GM18909 (cell line): ENCODE data around the gene SOX15.
"Not testable (repeated sequence)": the region's sequence is repeated elsewhere in the genome, so short reads cannot be mapped to it uniquely, and the experiment has no call there.

Experiments
- ATAC-seq: cut with Tn5 transposase; IDR thresholded peaks from one replicate; pipeline ENCODE4 v1.9.1; 2021; ENCODE audit warnings: mild to moderate bottlenecking; ENCODE audit not compliant: unreplicated experiment, poor library complexity

The SOX15 gene

DNA sequence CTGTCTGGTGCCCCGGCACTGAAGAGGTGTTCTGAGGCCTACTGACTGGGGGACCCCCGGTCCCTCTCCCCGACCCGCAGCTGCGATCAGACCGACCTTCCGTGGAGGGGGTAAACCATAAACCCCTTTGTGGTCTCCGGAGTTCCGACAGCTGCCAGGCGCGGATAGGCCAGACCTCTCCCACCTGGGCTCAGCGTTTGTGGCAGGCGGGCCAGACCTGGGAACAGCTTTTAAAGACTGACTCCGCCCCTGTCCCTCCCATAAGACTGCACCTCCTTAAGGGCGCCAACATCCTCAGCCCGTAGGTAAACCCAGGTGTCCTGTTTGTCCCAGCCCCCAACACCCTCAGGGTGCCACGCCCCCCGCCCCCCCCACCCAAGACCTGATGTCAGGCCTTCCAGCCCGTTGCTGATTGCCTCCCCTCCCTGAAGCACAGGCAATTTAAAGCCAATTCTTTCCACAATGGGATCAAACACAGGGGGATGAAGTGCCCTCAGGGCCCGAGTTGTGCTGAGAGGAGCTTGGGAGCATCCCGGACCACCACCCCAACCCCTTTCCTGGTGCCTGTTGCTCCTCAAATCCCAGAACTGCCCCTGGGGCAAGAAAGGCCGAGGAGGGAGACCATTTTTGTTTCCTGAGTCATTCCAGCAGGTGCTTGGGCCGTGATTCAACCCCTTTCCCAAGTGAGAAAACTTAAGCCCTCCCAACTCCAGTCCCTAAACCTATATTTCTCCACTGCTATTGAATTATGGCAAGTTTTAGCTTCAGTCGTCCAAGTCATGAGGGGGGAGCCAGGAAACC lies at the start of gene SOX15:
Gene SOX15 (minus strand): TSS at position 204 of the 801 bp plus-strand sequence. CDS start 418 bp downstream, outside the sequence.
- ATAC-seq = no peak

DNA sequence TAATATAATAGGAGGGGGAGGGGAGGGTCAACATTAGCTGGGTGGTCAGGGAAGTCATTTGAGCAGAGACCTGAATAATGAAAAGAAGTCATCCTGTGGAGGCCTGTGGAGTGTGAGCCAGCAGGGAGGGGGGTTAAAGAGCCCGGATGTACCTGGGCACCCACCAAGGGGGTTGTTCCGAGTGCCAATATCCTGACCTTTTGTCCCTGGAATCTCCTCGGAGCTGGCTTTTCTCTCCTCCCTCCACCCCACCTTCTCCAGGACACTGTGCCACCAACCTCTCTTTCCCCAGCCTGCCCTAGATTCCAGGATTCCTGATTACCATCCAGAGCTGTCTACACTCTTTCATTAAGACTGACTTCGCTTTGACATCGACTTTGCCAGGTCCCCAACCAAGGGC lies 46.3 kb upstream of the SOX15 start:
- ATAC-seq = no peak

DNA sequence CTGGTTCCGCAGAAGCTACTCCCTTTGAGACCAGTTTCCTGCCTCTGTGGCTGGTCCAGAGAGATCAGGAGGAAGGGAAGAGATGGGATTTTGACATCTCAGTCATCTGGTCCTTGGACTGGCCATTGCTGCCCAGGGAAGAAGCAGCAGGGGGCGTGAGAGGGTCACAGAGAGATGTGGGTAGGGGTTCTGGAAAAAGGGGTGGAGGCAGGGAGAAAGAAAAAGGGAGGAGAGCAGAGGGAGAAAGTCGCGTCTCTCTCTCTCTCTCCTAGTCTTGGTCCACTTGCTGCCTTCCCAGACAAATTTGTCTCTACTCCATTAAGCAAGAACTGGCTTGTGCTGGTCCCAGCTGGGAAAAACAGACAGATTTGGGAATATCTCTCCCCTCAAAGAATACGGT lies 44.5 kb upstream of the SOX15 start:
- ATAC-seq = no peak

DNA sequence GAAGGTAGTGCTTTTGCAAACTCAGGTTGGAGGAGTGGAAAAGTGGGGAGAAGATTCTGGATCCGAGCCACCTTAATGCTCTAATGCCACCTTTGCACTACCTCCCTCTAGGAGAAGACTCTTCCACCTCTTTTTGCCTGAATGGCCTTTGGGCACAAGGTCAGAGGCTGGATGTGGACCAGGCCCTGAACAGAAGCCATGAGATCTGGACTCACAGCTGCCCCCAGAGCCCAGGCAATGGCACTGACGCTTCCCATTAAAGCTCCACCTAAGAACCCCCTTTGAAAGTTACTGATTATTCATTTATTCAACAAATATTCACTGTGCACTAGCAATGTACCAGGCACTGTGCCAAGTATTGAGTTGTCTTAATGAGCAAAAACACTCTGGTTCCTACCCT lies 43.2 kb upstream of the SOX15 start:
- no peak for ATAC-seq

DNA sequence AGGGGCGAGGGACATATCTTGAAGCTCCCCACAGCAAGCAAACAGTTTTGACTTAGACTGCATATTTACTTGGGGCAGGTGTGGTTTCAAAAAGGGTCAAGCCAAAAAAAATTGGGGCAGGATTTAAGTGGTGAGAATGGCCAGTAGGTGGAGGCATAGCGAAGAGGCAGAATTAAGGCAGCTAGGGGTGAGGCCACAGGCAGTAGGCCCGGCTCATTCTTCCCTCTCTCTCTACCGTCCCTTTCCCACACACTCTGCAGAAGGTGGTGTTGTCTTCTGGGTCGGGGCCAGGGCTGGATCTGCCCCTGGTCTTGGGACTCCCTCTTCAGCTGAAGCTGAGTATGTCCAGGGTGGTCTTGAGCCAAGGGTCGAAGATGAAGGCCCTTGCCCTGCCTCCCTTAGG lies 42.6 kb upstream of the SOX15 start:
- no peak for ATAC-seq

DNA sequence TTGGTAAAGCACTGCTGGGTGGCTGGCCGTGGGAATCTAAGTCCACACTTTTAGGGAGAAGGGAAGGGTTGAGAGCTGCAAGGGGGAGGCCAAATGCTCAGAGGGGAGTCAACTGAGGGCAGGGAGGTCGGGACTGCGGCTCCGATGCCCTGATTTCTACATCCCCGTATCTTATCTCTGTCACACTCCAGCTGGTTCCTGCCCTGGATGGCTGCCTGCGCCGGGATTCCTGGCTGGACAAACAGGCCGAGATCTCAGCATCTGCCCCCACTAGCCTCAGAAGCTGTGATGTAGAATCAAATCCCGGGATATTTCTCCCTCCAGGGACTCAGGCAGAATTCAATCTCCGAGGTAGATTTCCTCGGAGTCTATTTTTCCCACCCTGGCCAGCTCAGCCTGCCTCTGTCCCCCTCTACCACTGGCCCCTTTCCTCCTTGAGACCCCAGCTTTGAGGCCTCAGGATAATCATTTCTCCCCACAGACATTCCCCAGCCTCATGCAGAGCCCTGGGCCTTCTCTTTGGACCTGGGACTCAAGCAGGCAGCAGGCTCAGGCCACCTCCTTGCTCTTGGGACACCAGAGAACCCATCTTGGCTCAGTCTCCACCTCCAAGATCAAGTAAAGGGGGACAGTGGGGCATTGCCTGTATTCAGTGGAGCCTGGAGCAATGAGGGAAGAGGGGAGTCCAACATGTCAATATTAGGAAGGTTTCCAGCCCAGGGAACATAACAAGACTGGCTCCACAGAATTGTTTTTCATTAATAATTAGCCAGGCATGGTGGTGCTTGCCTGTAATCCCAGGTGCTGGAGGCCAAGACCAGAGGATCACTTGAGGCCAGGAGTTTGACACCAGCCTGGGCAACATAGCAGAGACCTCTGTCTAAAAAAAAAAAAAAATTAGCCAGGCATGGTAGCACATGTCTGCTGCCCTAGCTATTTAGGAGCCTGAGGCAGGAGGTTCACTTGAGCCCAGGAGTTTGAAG lies 41.8 kb upstream of the SOX15 start:
- no peak for ATAC-seq

DNA sequence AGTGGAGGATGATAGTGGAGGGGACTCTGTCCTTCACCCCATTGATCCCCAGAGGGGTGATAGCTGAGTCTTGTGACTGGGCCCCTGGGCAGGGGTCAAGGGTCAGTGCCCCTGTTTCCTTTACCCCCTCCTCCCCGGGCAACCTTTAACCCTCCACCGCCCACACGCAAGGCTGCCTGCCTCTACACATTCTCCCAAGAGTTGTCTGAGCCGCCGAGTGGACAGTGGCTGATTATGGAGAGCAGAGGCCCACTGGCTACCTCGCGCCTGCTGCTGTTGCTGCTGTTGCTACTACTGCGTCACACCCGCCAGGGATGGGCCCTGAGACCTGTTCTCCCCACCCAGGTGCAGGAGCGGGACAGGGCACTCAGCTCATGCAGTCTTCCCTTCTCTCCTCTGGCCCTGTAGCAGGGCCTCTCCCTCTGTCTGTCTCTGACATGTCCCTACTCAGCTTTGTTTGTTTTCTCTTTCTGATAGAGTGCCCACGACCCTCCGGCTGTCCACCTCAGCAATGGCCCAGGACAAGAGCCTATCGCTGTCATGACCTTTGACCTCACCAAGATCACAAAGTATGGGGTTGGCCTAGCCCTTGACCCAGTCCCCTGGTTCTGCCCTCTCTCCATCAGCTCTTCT lies 40.2 kb upstream of the SOX15 start, which contains the start of gene SHBG:
Gene SHBG (plus strand): TSS at position 197 of the 633 bp plus-strand sequence. CDS start 38 bp downstream, at position 235.
- no peak for ATAC-seq

DNA sequence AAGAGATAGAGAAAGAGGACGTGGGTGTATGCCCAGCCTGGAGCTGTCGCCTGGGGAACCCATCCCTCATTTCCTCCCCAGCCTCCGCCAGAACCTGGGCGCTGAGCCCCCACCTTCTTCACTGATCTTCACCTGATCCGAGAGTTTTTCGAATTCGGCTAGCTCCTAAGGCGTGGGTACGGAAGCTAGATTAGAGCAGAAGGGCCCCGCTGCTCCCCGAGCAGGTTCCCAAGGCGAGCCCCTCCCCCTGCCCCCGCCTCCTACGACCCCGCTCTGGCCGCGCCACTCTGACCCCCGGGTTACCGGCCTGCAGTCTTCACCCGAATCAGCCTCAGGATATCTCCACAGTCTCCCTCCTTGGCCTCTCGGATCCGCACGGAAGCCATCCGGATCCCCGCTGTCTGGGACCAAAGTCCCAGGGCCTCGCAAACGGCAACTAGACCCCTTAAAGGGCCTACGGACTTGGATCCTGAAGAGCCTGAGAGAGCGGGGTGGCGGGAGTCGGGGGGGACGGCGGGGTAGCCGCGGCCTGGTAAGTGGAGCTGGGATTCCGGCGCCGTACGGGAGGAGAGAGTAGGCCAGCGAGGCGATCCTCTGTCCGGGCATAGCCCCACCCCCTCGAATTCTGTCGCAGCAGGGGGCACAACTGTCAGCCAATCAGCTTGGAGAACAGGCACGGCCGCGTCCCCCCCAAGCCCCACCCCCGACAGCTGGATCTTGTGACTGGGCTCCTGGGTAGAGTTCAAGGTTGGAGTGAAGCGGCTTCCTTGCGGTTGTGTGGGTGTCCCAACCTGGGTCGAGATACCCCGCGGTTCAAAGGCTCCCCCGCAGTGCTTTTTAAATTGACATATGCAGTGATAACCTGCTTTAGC lies 37.6 kb upstream of the SOX15 start, which contains the start of gene SAT2:
Gene SAT2 (minus strand): TSS at position 572 of the 872 bp plus-strand sequence. CDS start 186 bp downstream, at position 386.
- ATAC-seq = peak; percentile 87

DNA sequence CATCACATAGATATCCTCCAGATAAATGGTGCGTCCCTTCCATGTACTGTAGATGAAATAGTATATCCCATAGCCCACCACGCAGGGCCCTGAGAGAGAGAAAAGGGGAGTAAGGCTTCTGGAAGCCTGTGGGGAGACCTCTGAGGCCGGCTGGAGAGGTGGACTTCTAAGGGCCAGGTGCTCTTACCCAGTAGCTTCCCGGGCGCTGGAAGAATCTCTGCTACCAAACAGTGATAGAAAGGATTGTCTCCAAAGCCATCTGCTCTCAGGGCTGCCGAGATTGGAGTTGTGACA lies 37.0 kb upstream of the SOX15 start:
- peak; percentile 4 for ATAC-seq

DNA sequence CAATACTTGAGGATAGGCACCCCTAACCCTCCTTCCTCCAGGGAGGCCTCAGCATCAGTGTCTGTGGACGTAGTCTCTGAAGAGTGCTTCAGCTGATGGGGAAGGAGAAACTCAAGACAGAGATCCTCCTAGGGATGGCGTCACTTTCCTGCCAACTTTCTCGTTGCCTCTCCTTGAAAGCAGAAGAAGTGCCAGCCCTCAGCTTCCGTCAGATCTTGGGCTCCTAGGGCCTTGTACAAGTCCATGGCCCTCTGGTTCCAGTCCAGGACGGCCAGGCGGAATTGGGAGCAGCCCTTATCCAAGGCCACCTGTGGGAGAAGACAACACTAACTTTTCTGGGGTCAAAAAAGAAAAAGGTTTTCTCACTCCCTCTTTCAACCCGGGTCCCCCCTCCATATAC lies 36.4 kb upstream of the SOX15 start:
- no peak for ATAC-seq

DNA sequence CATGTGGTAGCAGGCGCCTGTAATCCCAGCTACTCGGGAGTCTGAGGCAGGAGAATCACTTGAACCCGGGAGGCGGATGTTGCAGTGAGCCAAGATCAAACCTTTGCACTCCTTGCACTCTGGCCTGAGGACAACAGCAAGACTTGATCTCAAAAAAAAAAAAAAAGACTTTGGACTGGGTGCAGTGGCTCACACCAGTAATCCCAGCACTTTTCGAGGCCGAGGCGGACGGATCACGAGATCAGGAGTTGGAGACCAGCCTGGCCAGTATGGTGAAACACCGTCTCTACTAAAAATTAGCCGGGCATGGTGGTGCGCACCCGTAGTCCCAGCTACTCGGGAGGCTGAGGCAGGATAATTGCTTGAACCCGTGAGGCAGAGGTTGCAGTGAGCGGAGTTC lies 35.9 kb upstream of the SOX15 start:
- not testable (repeated sequence) for ATAC-seq

DNA sequence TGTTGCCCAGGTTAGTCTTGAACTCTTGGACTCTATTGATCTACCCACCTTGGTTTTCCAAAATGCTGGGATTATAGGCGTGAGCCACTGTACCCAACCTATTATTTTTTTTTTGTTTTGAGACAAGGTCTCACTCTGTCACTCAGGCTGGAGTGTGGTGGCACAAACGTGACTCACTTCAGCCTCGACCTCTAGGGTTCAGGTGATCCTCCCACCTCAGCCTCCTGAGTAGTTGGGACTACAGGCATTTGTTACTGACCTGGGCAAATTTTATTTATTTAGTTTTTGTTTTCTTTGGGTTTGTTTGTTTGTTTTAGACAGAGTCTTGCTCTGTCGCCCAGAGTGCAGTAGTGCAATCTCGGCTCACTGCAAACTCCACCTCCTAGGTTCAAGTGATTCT lies 33.8 kb upstream of the SOX15 start:
- ATAC-seq = no peak

DNA sequence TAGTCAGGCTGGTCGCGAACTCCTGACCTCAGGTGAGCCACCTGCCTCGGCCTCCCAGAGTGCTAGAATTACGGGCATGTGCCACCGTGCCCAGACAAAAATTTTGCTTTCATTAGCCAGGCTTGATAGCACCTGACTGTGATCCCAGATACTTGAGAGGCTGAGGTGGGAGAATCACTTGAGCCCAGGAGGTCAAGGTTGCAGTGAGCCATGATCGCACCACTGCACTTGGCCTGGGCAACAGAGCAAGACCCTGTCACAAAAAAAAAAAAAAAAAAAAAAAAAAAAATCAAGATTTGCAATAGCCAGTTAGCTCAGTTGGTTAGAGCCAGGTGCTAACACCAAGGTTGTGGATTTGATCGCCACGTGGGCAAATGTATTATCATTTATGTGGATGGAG lies 30.9 kb upstream of the SOX15 start:
- ATAC-seq = no peak

DNA sequence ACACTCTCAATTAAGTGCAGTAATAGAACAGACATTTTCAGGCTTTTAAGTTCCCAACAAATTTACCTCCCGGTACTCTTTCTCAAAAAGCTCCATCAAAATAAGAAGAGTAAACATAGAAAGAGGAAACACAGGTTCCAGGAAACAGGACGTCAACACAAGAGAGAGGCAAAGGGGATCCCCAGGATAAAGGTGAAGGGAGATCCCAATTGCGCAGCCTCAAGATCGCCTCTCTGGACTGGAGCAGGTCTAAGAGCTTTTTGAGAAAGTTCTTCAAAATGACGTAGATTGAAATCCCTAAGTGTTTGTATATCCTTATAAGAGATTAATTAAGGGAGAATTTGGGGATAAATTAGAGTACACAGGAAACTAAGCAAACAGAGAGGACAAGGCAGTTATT lies 28.7 kb upstream of the SOX15 start:
- ATAC-seq = no peak

DNA sequence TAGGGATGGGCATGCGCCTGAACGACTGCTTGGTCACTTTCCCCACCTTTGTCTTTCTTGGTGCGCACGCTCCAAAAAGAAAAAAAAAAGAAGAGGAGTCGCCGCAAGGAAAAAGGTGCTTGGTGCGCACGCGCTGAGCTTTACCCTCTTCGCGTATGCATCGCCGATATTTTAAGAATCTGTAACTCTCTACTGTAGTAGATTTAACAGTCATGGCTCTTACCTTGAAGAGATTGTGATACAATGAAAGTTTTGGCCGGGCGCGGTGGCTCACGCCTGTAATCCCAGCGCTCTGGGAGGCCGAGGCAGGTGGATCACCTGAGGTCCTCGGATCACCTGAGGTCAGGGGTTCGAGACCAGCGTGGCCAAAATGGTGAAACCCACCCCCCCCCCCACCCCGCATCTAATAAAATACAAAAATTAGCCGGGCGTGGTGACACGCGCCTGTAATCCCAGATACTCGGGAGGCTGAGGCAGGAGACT lies 25.4 kb upstream of the SOX15 start:
- ATAC-seq = no peak

DNA sequence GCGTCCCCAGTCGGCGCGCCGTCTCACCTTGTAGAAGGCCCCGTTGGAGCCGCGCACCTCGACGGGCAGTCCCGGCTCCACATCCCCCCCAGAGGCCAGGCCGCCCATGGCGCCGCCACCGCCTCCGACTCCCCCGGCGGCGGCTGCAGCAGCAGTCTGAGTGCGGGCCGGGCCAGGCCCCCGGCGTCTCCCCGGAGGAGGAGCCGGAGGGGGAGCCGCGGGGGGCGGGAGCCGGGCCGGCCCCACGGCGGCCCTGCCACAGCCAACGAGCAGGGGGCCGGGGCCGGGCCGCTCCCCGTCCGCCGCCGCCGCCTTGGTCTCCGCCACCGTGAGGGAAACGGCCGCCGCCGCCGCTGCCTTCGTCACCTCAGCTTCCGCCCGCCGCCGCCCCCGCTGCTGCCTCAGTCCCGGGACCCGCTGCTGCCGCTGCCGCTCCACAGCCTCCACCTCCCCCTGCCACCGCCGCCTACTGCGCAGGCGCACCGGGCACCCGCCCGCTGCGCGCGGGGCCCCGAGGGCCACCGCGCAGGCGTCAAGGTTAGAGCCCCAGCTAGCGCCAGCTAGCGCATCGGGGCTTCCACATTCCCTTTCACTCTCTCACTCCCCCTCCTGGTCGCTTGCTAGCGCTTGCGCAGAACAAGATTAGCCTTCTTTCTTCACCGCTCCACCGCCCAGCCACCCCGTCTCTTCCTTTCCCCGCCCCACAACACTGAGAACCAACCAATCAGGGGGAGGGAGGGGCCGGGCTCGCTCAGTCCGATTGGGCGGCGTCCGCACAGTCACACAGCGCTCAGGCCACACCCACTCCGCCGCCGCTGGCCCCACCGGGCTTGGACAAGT lies 24.8 kb upstream of the SOX15 start, which contains the start of gene FXR2:
Gene FXR2 (minus strand): TSS at position 473 of the 840 bp plus-strand sequence. CDS start 365 bp downstream, at position 108.
- peak; percentile 89 for ATAC-seq

DNA sequence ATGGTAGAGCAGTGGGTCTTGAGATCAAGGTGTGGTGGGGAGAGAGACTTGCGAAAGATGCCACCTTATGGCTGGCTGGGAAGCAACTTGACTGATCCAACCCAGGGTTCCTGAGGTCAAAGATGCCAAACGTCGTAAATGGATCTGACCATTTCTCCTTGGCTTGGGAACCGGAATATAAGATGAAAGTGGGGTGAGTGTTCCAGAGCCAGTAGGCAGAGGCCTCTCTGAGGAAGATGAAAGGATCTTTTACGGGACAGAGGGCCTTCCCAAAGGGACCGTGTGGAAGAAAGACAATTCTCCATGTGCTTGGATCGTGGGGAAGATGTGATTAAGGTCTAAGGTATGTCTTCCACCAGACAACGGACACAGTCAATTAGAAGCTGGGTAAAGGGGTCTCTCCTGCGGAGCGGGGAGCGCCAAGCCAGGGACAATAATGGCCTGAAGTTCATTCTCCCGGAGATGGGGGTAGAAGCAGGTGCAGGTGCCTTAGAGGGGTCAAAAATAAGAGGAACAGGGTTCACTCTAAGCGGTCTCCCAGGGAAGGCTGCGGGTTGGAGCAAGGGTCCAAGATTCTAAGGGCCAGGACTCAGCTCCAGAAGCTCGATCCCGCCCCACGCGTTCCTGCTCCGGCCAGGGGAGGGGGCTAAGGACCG lies 24.0 kb upstream of the SOX15 start:
- ATAC-seq = no peak

DNA sequence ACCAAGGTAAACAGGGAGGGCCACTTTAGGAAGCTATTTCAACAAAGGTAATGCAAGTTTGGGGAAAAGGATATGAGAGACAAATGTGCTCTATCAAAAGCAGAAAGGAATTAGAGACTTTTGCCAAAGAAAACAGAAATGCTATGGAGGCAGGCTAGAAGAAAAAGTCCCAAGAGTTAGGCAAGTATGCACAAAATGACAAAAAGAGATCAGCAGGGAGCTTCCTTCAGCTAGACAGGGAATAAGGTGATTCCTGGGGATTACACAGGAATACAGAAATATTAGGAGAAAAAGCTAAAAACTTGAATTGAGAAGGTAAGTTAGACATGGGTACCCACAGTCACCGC lies 22.4 kb upstream of the SOX15 start:
- no peak for ATAC-seq
